Activated CD4-positive, alpha-beta T cell treated with anti-CD3 and anti-CD28 coated beads for 36 hours (primary cell): ENCODE results near the gene FUT8. TPM values are rescaled to one million over a fixed set of nuclear protein-coding genes. Genes with fewer than 3 reads are reported as not detected.

Experiments
- ATAC-seq: fragments of 200-7000 bp; cut with Tn5 transposase; one replicate; pipeline ENCODE4 v1.10.0; 2021; ENCODE audit warnings: mild to moderate bottlenecking, moderate library complexity
- CTCF ChIA-PET: fragments of 350-600 bp; sonication (Branson Sonifier 250); formaldehyde crosslinking; loops from one replicate; lab custom pipeline; 2021; ENCODE audit warnings: antibody characterized with exemption; lab: Charles Lee
- POLR2A ChIA-PET: fragments of 350-600 bp; sonication (Branson Sonifier 250); formaldehyde crosslinking; loops from one replicate; lab custom pipeline; 2021; ENCODE audit warnings: antibody characterized with exemption, inconsistent platforms; lab: Charles Lee
- DNase-seq: peaks from one replicate; pipeline ENCODE4 v3.0.0-alpha.2; 2020
- H3K27ac Mint-ChIP-seq: one replicate; pipeline ENCODE4 v1.8.0; 2021; ENCODE audit warnings: mixed read lengths
- H3K27me3 Mint-ChIP-seq: one replicate; pipeline ENCODE4 v1.8.0; 2021; ENCODE audit warnings: mixed read lengths
- H3K36me3 Mint-ChIP-seq: one replicate; pipeline ENCODE4 v1.8.0; 2021; ENCODE audit warnings: low read depth, mixed read lengths
- H3K4me1 Mint-ChIP-seq: one replicate; pipeline ENCODE4 v1.8.0; 2021; ENCODE audit warnings: mixed read lengths
- H3K4me3 Mint-ChIP-seq: one replicate; pipeline ENCODE4 v1.8.0; 2021; ENCODE audit warnings: mild to moderate bottlenecking, moderate library complexity, mixed read lengths
- H3K9me3 Mint-ChIP-seq: one replicate; pipeline ENCODE4 v1.8.0; 2021; ENCODE audit warnings: low read depth, mixed read lengths
- intact Hi-C, 2 experiments: fragments of 100-400 bp; cut with DNase I in 1 of 2; cut with micrococcal nuclease in 1 of 2; formaldehyde crosslinking; loops; one replicate each; pipeline versions ENCODE4 v1.14.2 to v1.15.1; 2022 to 2024; cut with DNase I, micrococcal nuclease
- total RNA-seq, 2 experiments: library from RNA; stranded (reverse); gene quantifications; one replicate each; pipeline ENCODE4 v1.2.3, GENCODE V29; 2021

Gene FUT8
- total RNA-seq, 2 experiments from 2014 or later: 44.2 to 50.0 TPM

- ChIA-PET CTCF (no interaction called here), POLR2A (no interaction called here)
- DNase-seq: no peak
- H3K9me3 Mint-ChIP-seq: peaks cover 5% of the 10 kb centered on the region
- ATAC-seq: no peak
- H3K27me3 Mint-ChIP-seq: no peaks in the 10 kb centered on the region
- peaks cover 47% of the 10 kb centered on the region for H3K4me1 Mint-ChIP-seq
- H3K27ac Mint-ChIP-seq: no peak overlapping the region
- H3K36me3 Mint-ChIP-seq: peaks cover 27% of the 10 kb centered on the region
- intact Hi-C loops: no loop called here
- H3K4me3 Mint-ChIP-seq: no peak overlapping the region
Measured at GRCh38 chr14:65431245-65431644, 18.7 kb downstream of the FUT8 start.

GRCh38 chr14:65431951-65432350, 19.4 kb downstream of the FUT8 start:
- no peak overlapping the region for H3K4me3 Mint-ChIP-seq
- CTCF ChIA-PET: no interaction called here

GRCh38 chr14:65432361-65432948, 19.9 kb downstream of the FUT8 start:
- intact Hi-C loops: no loop called here
- H3K9me3 Mint-ChIP-seq: peaks cover 5% of the 10 kb centered on the region
- peak overlapping the region; percentile 23 for H3K27ac Mint-ChIP-seq
- no peaks in the 10 kb centered on the region for H3K27me3 Mint-ChIP-seq
- no peak for DNase-seq
- CTCF ChIA-PET: no interaction called here
- peaks cover 51% of the 10 kb centered on the region for H3K4me1 Mint-ChIP-seq
- H3K36me3 Mint-ChIP-seq: peaks cover 18% of the 10 kb centered on the region
- ATAC-seq: no peak
- POLR2A ChIA-PET: interaction anchor here (0.7 kb wide), 1 partner anchor 140 kb away, joined by 3 read pairs; no protein-coding TSS in a partner anchor
- H3K4me3 Mint-ChIP-seq: no peak overlapping the region

More at GRCh38 chr14:65431951-65432350, 19.4 kb downstream of the FUT8 start:
- Mint-ChIP-seq H3K27ac (no peak overlapping the region), H3K36me3 (peaks cover 20% of the 10 kb centered on the region), H3K27me3 (no peaks in the 10 kb centered on the region), H3K9me3 (peaks cover 5% of the 10 kb centered on the region), H3K4me1 (peaks cover 48% of the 10 kb centered on the region)
- DNase-seq (no peak), ATAC-seq (no peak)
- POLR2A ChIA-PET: interaction anchor here (0.7 kb wide), 1 partner anchor 141 kb away, joined by 3 read pairs; no protein-coding TSS in a partner anchor
- intact Hi-C loops: no loop called here

- no peak overlapping the region for H3K4me3 Mint-ChIP-seq
- POLR2A ChIA-PET: no interaction called here
Measured at GRCh38 chr14:65433157-65433556, 20.6 kb downstream of the FUT8 start.

GRCh38 chr14:65433646-65434045, 21.1 kb downstream of the FUT8 start:
- intact Hi-C loops: no loop called here
- H3K36me3 Mint-ChIP-seq: peaks cover 18% of the 10 kb centered on the region
- peaks cover 5% of the 10 kb centered on the region for H3K9me3 Mint-ChIP-seq
- no peak overlapping the region for H3K4me3 Mint-ChIP-seq
- ChIA-PET CTCF (interaction anchor here (0.6 to 1.3 kb wide), 3 partner anchors 18 to 214 kb away, joined by 3 to 6 read pairs (median 3); no protein-coding TSS in a partner anchor), POLR2A (no interaction called here)
- H3K4me1 Mint-ChIP-seq: peaks cover 53% of the 10 kb centered on the region
- DNase-seq: no peak
- H3K27ac Mint-ChIP-seq: no peak overlapping the region
- no peaks in the 10 kb centered on the region for H3K27me3 Mint-ChIP-seq
- ATAC-seq: no peak

More at GRCh38 chr14:65433157-65433556, 20.6 kb downstream of the FUT8 start:
- H3K36me3 Mint-ChIP-seq: peaks cover 18% of the 10 kb centered on the region
- intact Hi-C loops: no loop called here
- no peak for DNase-seq
- no peak overlapping the region for H3K27ac Mint-ChIP-seq
- peak; percentile 74 for ATAC-seq
- CTCF ChIA-PET: interaction anchor here (0.6 to 1.3 kb wide), 3 partner anchors 18 to 214 kb away, joined by 3 to 6 read pairs (median 3); no protein-coding TSS in a partner anchor
- peaks cover 53% of the 10 kb centered on the region for H3K4me1 Mint-ChIP-seq
- peaks cover 5% of the 10 kb centered on the region for H3K9me3 Mint-ChIP-seq
- no peaks in the 10 kb centered on the region for H3K27me3 Mint-ChIP-seq

- DNase-seq: no peak
- CTCF ChIA-PET: interaction anchor here (1.3 kb wide), 1 partner anchor 211 kb away, joined by 3 read pairs; no protein-coding TSS in a partner anchor
- no peak overlapping the region for H3K4me3 Mint-ChIP-seq
- H3K27ac Mint-ChIP-seq: no peak overlapping the region
- no peak for ATAC-seq
- intact Hi-C loops: no loop called here
- no peaks in the 10 kb centered on the region for H3K27me3 Mint-ChIP-seq
- peaks cover 18% of the 10 kb centered on the region for H3K36me3 Mint-ChIP-seq
- POLR2A ChIA-PET: no interaction called here
- peaks cover 54% of the 10 kb centered on the region for H3K4me1 Mint-ChIP-seq
- H3K9me3 Mint-ChIP-seq: peaks cover 5% of the 10 kb centered on the region
Measured at GRCh38 chr14:65434216-65434850, 21.8 kb downstream of the FUT8 start.

GRCh38 chr14:65438266-65438933, 25.9 kb downstream of the FUT8 start:
- Mint-ChIP-seq H3K36me3 (peaks cover 19% of the 10 kb centered on the region), H3K27me3 (no peaks in the 10 kb centered on the region), H3K9me3 (peaks cover 5% of the 10 kb centered on the region), H3K27ac (peak overlapping the region; percentile 74), H3K4me1 (peaks cover 37% of the 10 kb centered on the region), H3K4me3 (no peak overlapping the region)
- CTCF ChIA-PET: interaction anchor here (0.7 kb wide), 1 partner anchor 15 kb away, joined by 3 read pairs; no protein-coding TSS in a partner anchor
- POLR2A ChIA-PET: interaction anchor here (0.7 kb wide), 1 partner anchor 284 kb away, joined by 3 read pairs; no protein-coding TSS in a partner anchor
- intact Hi-C loops: loop anchor here in 1 of 2 experiments (1.0 kb wide), 2 partner anchors 24 to 38 kb away; no protein-coding TSS in a partner anchor
- ATAC-seq (peak; percentile 75), DNase-seq (no peak)

- H3K36me3 Mint-ChIP-seq: peaks cover 19% of the 10 kb centered on the region
Measured at GRCh38 chr14:65439117-65439516, 26.6 kb downstream of the FUT8 start.

GRCh38 chr14:65440230-65440629, 27.7 kb downstream of the FUT8 start:
- ChIA-PET CTCF (interaction anchor here (2.2 kb wide), 1 partner anchor 25 kb away, joined by 5 read pairs; no protein-coding TSS in a partner anchor), POLR2A (no interaction called here)
- ATAC-seq (no peak), DNase-seq (no peak)
- intact Hi-C loops: no loop called here
- Mint-ChIP-seq H3K27ac (no peak overlapping the region), H3K27me3 (no peaks in the 10 kb centered on the region), H3K36me3 (peaks cover 20% of the 10 kb centered on the region), H3K9me3 (peaks cover 2% of the 10 kb centered on the region), H3K4me3 (no peak overlapping the region), H3K4me1 (peaks cover 46% of the 10 kb centered on the region)

More at GRCh38 chr14:65439117-65439516, 26.6 kb downstream of the FUT8 start:
- POLR2A ChIA-PET: no interaction called here
- Mint-ChIP-seq H3K27ac (peak overlapping the region; percentile 49), H3K4me3 (no peak overlapping the region), H3K9me3 (peaks cover 5% of the 10 kb centered on the region), H3K4me1 (peaks cover 38% of the 10 kb centered on the region), H3K27me3 (no peaks in the 10 kb centered on the region)
- DNase-seq (no peak), ATAC-seq (no peak)
- intact Hi-C loops: no loop called here
- CTCF ChIA-PET: interaction anchor here (2.2 kb wide), 1 partner anchor 24 kb away, joined by 5 read pairs; no protein-coding TSS in a partner anchor

GRCh38 chr14:65444230-65444629, 31.7 kb downstream of the FUT8 start:
- intact Hi-C loops: loop anchor here (2.0 kb wide), 1 partner anchor 19 kb away; no protein-coding TSS in a partner anchor
- ATAC-seq: peak; percentile 85

GRCh38 chr14:65446159-65446558, 33.6 kb downstream of the FUT8 start:
- Mint-ChIP-seq H3K36me3 (peaks cover 31% of the 10 kb centered on the region), H3K4me1 (peaks cover 28% of the 10 kb centered on the region), H3K27ac (peak overlapping the region; percentile 31), H3K4me3 (no peak overlapping the region), H3K27me3 (no peaks in the 10 kb centered on the region), H3K9me3 (peaks cover 2% of the 10 kb centered on the region)
- no peak for ATAC-seq
- intact Hi-C loops: no loop called here
- CTCF ChIA-PET: interaction anchor here (0.8 to 1.7 kb wide), 2 partner anchors 31 to 47 kb away, joined by 3 to 5 read pairs; no protein-coding TSS in a partner anchor
- DNase-seq: no peak
- POLR2A ChIA-PET: no interaction called here

More at GRCh38 chr14:65444230-65444629, 31.7 kb downstream of the FUT8 start:
- no peak for DNase-seq
- no peak overlapping the region for H3K27ac Mint-ChIP-seq
- CTCF ChIA-PET: interaction anchor here (0.6 kb wide), 1 partner anchor 521 kb away, joined by 4 read pairs; no protein-coding TSS in a partner anchor
- no peaks in the 10 kb centered on the region for H3K27me3 Mint-ChIP-seq
- H3K36me3 Mint-ChIP-seq: peaks cover 19% of the 10 kb centered on the region
- POLR2A ChIA-PET: no interaction called here
- no peak overlapping the region for H3K4me3 Mint-ChIP-seq
- peaks cover 31% of the 10 kb centered on the region for H3K4me1 Mint-ChIP-seq
- H3K9me3 Mint-ChIP-seq: no peaks in the 10 kb centered on the region
